ENCODE data around the gene ITGB3. TPM values are rescaled to one million over a fixed set of nuclear protein-coding genes. Genes with fewer than 3 reads are reported as not detected.
A peak's percentile ranks its signal among the peaks of the same experiment; 100 is the strongest.

ITGB3 gene
- total and polyA plus RNA-seq, 10 of the 15 experiments (the other 5 are each of a cell fraction or from before 2014, with no cell fraction given): 0.69 to 22.8 (median 13.6) TPM

DNA sequence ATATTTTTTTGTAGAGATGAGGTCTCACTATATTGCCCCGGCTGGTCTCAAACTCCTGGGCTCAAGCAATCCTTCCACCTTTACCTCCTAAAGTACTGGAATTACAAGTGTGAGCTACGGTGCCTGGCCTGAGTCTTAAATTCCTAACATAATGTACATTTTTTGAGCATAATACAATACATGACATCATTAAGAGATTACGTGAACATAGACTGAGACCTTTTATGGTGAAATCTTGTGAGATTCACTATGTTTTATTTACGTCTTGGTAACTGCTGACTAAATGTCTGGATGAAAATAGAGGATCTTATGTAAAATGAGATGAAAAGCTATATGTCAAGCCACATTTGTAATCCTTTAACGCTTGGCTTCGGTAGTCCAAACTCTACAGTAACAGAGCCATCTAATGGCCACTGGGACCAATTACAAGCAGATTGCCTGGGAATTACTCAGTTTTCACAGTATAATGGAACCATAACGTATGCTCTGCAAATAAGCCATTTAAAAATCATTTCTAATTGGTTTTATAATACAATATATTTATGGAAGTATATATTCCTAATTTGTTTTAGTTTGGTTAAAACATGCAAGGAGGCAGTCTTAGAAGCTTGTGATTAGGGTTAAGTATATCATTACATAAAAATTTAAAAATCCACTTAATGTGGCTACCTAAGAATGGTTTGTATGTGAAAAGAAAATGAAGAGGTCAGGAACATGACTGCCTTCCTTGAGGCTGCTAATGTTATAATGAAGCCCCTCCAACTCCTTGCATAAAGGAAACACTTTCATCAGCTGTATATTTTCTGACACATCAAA lies 62.0 kb downstream of the ITGB3 start:
- H3K4me2 ChIP-seq (ENCODE audit: control insufficient read depth, insufficient read depth): no peak overlapping the region
- 28% methylated on average over 7 of the region's 7 CpGs for WGBS (ENCODE audit: insufficient coverage, insufficient replicate concordance, low lambda C conversion rate, missing lambda C conversion rate)
- H2AFZ ChIP-seq (ENCODE audit: control insufficient read depth, low read depth, low read length): peak overlapping the region; percentile 20
- TF ChIP-seq FOXM1 (IDR thresholded peaks at IDR 0.05; ENCODE audit: low read depth, low read length) (peak; percentile 65; the same call in 1 of the 2 replicates), JUNB (IDR thresholded peaks at IDR 0.05) (no peak), ZZZ3 (IDR thresholded peaks at IDR 0.05; ENCODE audit: control insufficient read depth, insufficient read length, low read depth) (no peak), RAD21 (IDR thresholded peaks at IDR 0.05; ENCODE audit: insufficient read depth, low read depth, low read length) (peak; percentile 99), IKZF2 (IDR thresholded peaks at IDR 0.05) (no peak), IKZF1 (conservative IDR thresholded peaks at IDR 0.05) (no peak), HDAC2 (IDR thresholded peaks at IDR 0.05) (no peak), CHD4 (IDR thresholded peaks at IDR 0.05) (no peak), TCF3 (IDR thresholded peaks at IDR 0.05; ENCODE audit: borderline replicate concordance, insufficient read depth, low read depth, low read length) (no peak), RAD51 (IDR thresholded peaks at IDR 0.05) (no peak), EZH2 (IDR thresholded peaks at IDR 0.05; ENCODE audit: borderline replicate concordance, control insufficient read depth, low read depth, low read length) (no peak), MEF2A (IDR thresholded peaks at IDR 0.05; ENCODE audit: insufficient read depth, low read depth, low read length) (no peak), NR2F1 (conservative IDR thresholded peaks at IDR 0.05) (no peak), NFIC (IDR thresholded peaks at IDR 0.05; ENCODE audit: low read depth, low read length) (0 out of 2 replicates have a peak, but pooled peaks have one; percentile 14), SMARCA5 (IDR thresholded peaks at IDR 0.05) (0 out of 2 replicates have a peak, but pooled peaks have one; percentile 29)
- TF ChIP-seq, protein P1, sequence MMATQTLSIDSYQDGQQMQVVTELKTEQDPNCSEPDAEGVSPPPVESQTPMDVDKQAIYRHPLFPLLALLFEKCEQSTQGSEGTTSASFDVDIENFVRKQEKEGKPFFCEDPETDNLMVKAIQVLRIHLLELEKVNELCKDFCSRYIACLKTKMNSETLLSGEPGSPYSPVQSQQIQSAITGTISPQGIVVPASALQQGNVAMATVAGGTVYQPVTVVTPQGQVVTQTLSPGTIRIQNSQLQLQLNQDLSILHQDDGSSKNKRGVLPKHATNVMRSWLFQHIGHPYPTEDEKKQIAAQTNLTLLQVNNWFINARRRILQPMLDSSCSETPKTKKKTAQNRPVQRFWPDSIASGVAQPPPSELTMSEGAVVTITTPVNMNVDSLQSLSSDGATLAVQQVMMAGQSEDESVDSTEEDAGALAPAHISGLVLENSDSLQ (IDR thresholded peaks at IDR 0.05): no peak
- TF ChIP-seq, protein P2, sequence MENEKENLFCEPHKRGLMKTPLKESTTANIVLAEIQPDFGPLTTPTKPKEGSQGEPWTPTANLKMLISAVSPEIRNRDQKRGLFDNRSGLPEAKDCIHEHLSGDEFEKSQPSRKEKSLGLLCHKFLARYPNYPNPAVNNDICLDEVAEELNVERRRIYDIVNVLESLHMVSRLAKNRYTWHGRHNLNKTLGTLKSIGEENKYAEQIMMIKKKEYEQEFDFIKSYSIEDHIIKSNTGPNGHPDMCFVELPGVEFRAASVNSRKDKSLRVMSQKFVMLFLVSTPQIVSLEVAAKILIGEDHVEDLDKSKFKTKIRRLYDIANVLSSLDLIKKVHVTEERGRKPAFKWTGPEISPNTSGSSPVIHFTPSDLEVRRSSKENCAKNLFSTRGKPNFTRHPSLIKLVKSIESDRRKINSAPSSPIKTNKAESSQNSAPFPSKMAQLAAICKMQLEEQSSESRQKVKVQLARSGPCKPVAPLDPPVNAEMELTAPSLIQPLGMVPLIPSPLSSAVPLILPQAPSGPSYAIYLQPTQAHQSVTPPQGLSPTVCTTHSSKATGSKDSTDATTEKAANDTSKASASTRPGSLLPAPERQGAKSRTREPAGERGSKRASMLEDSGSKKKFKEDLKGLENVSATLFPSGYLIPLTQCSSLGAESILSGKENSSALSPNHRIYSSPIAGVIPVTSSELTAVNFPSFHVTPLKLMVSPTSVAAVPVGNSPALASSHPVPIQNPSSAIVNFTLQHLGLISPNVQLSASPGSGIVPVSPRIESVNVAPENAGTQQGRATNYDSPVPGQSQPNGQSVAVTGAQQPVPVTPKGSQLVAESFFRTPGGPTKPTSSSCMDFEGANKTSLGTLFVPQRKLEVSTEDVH (IDR thresholded peaks at IDR 0.05; ENCODE audit: low read depth, partially characterized antibody): peak; percentile 22
- TF ChIP-seq, protein P3, sequence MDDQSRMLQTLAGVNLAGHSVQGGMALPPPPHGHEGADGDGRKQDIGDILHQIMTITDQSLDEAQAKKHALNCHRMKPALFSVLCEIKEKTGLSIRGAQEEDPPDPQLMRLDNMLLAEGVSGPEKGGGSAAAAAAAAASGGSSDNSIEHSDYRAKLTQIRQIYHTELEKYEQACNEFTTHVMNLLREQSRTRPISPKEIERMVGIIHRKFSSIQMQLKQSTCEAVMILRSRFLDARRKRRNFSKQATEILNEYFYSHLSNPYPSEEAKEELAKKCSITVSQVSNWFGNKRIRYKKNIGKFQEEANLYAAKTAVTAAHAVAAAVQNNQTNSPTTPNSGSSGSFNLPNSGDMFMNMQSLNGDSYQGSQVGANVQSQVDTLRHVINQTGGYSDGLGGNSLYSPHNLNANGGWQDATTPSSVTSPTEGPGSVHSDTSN (IDR thresholded peaks at IDR 0.05; ENCODE audit: insufficient replicate concordance, low read depth, low read length): no peak

More for the DNA sequence above, 62.0 kb downstream of the ITGB3 start:
- ChIA-PET POLR2A (interaction anchor here (1.1 to 4.1 kb wide), 3 partner anchors 28 to 86 kb away, joined by 3 to 32 read pairs (median 13); no protein-coding TSS in a partner anchor), SMC1A (ENCODE audit: uncharacterized antibody, unreplicated experiment) (interaction anchor here (0.7 to 7.6 kb wide), 33 partner anchors 8 to 373 kb away, joined by 3 to 175 read pairs (median 6); partner anchors contain the start of genes CDC27, EFCAB13 and MYL4), RAD21 (ENCODE audit: unreplicated experiment) (interaction anchor here (0.5 to 6.7 kb wide), 19 partner anchors 8 to 300 kb away, joined by 3 to 158 read pairs (median 4); partner anchors contain the start of genes EFCAB13 and ITGB3), CTCF (interaction anchor here (0.6 to 9.3 kb wide), 37 partner anchors 8 to 1120 kb away, joined by 3 to 227 read pairs (median 7); partner anchors contain the start of gene EFCAB13)
- no TSS peak for BruUV-seq (replicated peaks)
- H3K27ac ChIP-seq (ENCODE audit: control insufficient read depth, insufficient read depth): no peak overlapping the region
- intact Hi-C loops (cut with micrococcal nuclease; ENCODE audit: unreplicated experiment) (loop anchor here (1.0 to 5.0 kb wide), 4 partner anchors 29 to 302 kb away; partner anchors contain the start of gene ITGB3), in situ Hi-C loops (cut with MboI) (no loop called here)
- H3K27me3 ChIP-seq (replicated peaks in 1 of 2; ENCODE audit: control insufficient read depth in 2 of 2, insufficient read depth in 2 of 2, low read length in 1 of 2): no peaks in the 10 kb centered on the region
- no peak overlapping the region for H3K9ac ChIP-seq (ENCODE audit: control insufficient read depth, insufficient read depth, low read length)
- DNase-seq (ENCODE audit: low read depth, low spot score): peak; percentile 48
- FAIRE-seq: peak; percentile 99
- ATAC-seq: peak; percentile 89
- H3K79me2 ChIP-seq (ENCODE audit: control insufficient read depth, insufficient read depth, low read length): no peaks in the 10 kb centered on the region
- no peak overlapping the region for H3K4me3 ChIP-seq
- H3K36me3 ChIP-seq (ENCODE audit: control insufficient read depth in 2 of 2, insufficient read depth in 2 of 2, low read length in 1 of 2): no peaks in the 10 kb centered on the region; a peak in 1 of 4 replicates
- no peaks in the 10 kb centered on the region for H3K4me1 ChIP-seq (ENCODE audit: control insufficient read depth, insufficient read depth, low read length)
- H4K20me1 ChIP-seq (ENCODE audit: control insufficient read depth, insufficient read depth): no peaks in the 10 kb centered on the region
- no peaks in the 10 kb centered on the region; the same call in 1 of the 3 replicates for H3K9me3 ChIP-seq (replicated peaks; ENCODE audit: control insufficient read depth, insufficient read depth, low read length)
